Activated CD4-positive, alpha-beta T cell treated with anti-CD3 and anti-CD28 coated beads, Interleukin-2, amount 50 U/mL, for 16 hours (primary cell): ENCODE results near the gene RNASE7.
"Not testable (repeated sequence)": the region's sequence is repeated elsewhere in the genome, so short reads cannot be mapped to it uniquely, and the experiment has no call there.

Experiments used
- DNase-seq: peaks from one replicate; pipeline ENCODE4 v3.0.0-alpha.2; 2020

The RNASE7 gene

GRCh38 chr14:21041676-21042433, at the start of gene RNASE7:
TSS of gene RNASE7 (plus strand) at chr14:21042362. CDS start at chr14:21042993, 631 bp downstream.
- DNase-seq: no peak

DNA sequence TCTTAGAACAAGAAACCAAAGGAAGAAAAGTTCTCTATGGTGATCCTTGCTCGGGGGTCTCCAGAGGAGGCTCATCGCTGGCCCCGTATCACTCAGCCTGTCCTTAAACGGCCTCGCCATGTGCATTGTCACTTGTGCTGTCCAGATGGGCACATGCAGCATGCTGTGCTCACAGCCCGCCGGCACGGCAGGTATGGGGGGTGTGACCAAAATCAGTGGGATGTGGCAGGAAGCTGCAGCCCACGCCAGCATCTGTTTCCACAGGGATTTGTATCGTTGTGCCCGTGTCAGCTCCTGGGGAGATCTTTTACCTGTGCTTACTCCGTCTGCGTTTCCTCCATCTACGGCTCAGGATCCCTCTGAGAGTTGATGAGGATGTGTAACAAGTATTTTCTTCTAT, 45.6 kb upstream of the RNASE7 start:
- no peak for DNase-seq

- no peak for DNase-seq
These were observed 45.0 kb upstream of the RNASE7 start for GRCh38 chr14:20997115-20997514.

- no peak for DNase-seq
These were observed 44.6 kb upstream of the RNASE7 start for GRCh38 chr14:20997564-20997963.

DNA sequence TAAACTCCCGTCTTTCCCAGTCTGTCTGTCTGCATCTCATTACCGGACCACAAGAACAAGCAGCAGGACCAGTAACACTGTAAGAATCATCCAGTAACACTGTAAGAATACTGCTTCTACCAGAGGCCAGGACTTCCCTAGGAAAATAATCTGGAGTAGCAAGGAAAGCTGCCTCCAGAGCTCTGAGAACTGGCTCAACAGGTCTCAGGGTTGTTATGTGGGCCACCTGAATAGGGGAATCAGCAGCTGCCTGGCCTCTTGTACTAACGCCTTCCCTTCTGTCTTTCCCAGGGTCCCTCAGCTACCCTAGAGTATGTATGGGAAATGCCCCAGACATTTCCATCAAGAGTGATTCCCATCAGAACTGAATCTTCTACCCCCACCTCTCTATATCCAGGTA, 44.0 kb upstream of the RNASE7 start:
- no peak for DNase-seq

DNA sequence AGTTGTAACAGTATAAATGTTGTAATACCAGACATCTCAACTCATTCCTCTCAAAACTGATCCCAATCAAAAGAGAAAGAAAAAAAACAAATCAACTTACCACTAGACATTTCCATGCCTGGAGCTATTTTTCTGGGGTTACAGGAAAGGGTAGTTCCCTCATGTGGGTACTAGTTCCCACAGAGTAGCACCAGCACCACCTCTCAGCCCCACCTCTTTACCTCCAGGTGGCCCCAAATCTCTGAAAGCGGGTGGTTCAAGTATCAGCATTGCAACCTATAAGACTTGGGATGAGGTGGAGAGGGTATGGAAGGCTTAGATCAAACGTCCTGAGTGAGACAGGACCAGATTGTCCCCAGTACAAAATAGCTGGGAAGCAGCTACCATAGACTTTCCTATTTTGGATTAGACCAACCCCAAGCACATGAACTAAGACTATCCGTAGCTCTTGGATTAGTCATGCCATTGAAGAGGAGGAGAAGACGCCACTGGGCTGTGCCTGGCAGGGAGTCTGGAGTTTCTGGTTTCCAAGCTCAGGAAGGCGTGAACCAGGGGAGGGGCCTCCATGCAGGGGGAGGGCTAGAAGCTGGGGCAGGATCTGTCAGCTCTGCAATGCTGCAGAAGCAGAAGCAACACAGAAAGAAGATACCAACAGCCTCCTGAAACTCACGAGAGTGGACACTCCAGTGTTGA, 43.3 kb upstream of the RNASE7 start, which contains the start of gene SLC39A2:
SLC39A2 (plus strand) TSS at position 620 of the 693 bp plus-strand sequence. CDS start 154 bp downstream, outside the sequence.
- no peak for DNase-seq

- DNase-seq: no peak
These were observed 42.6 kb upstream of the RNASE7 start for GRCh38 chr14:20999591-20999990.

- no peak for DNase-seq
These were observed 40.9 kb upstream of the RNASE7 start for GRCh38 chr14:21001218-21001617.

DNA sequence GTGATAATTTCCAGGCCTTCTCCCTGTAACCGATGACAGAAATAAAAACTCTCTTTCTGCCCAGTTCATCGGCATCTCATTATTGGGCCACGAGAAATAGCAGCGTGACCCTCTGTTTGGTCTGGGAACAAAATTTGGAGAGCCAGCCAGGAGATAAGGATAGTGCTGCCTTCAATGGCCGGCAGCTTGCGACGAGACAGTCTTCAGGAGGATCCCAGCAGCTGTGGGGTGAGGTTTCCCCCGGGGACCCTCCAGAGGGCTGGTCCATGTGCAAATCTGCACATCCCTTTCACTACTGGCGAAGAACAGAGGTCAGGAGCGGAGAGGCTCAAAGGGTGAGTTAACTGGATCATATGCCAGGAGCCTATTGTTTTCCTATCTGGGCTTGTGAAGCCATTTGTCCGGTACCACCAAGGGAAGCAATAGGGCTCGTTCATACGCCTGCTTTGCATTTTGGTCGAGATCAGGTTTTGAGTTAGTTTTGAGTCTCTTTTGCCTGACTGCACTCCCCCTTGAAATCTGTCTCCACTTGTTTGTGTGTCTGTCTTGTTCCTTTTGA, 38.3 kb upstream of the RNASE7 start:
- no peak for DNase-seq

GRCh38 chr14:21009721-21010120, 32.4 kb upstream of the RNASE7 start:
- not testable (repeated sequence) for DNase-seq

GRCh38 chr14:21011136-21011535, 31.0 kb upstream of the RNASE7 start:
- DNase-seq: no peak

- peak; percentile 72 for DNase-seq
These were observed 27.4 kb upstream of the RNASE7 start for GRCh38 chr14:21014761-21015190.

DNA sequence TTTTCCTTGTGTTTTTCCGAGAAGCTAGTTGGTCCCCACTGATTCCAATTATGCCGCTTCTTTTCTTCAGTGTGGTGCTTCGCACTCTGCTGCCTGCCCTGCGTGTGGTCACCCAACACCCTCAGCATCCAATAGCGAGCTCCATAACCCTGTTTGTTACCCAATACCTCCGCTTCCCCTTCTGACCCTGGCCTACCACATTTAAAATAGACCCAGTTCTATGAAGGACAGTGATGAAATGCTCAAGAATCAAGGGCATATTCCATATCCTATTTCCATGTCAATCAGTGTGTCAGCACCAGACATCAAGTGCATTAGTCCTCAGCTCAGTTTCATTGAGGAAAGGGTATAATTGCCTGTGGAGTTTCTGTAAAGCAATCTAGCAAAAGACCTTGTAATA, 26.9 kb upstream of the RNASE7 start:
- no peak for DNase-seq

DNA sequence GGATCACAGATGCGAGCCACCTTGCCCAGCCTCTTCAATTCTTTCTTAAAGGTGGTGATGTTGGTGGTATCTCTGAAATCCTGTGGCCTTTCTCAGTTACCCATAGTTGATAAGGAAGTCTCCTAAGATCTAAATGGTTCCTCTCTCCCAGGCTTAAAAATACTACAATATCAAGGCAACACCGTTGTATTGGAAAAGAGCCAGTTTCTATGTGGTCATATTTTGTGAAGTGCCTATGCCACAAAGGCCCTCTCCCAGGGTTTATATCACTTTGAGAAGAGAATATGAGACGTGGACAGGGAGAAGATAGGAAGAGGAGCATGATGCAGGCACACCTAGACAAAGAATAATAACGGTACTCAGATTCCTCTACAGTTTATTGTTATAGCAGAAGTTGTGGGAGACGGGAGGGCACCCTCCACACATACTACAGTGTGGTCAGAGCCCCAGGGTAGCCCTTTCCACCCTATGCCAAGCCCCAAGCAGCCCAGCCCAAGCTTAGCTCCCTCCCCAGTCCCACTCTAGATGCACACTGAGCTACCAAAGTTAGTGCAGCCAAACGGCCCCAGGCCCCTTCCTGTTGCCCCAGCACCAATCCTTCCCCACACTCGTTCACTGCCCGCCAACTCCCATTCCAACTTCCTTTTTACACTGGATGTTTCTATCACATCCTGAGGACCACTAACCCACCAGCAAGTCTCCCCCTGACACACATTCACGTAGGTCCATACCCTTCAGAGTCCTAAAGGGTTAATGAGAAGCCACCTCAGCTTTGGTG, 25.6 kb upstream of the RNASE7 start:
- DNase-seq: no peak

DNA sequence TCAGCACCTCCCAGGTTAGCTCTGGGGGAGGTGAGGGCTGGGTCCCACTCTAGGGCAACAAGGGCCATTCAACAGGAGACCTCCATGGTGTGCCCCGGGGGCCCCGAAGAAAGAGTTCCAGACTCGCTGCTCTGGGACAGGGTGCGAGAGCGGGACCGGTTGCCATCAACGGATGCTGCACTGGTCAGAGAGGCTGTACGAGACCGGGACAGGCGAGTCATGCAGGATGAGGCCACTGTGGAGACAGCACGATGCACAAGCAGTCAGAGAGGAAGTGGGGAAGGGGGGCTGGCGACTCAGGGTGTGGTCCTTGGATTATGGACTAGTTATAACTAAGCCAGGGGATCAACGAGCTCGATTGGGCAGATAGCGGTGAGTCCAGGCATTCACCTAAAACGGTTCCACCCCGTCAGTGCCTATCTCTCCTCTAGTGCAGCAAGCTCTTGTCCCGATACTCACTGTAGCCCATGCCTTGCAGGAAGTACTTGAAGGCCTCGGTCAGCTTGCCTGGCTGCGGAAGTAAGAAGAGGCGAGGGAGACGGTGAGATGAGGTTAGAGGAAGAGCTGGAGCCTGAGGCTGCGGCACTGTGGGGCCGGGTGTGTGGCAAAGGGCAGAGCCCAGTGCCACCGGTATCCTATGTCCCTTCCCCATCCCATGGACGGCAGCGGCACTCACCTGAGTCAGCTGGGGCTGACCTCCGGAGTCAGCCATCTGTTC, 24.5 kb upstream of the RNASE7 start:
- no peak for DNase-seq

DNA sequence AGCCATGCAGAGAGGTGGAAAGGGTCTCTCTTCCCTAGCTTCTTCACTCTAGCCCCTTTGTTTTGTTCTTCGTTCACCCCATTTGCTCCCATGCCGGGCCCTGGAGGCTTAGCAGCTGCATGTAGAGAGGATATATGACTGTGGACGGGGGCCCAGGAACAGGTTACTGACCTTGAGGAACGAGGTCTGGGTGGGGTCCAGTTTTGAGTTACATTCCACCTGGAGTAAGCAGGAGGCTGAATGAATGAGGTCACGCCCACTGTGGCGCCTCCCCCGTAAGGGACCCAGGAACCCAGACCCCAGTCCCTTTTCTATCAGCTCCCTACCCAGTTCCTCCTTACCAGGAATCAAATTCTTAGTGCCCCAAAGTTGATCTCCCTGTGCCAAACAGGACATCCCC, 23.9 kb upstream of the RNASE7 start:
- no peak for DNase-seq

GRCh38 chr14:21018781-21019180, 23.4 kb upstream of the RNASE7 start:
- no peak for DNase-seq

- DNase-seq: no peak
These were observed 22.8 kb upstream of the RNASE7 start for GRCh38 chr14:21019366-21019765.

- DNase-seq: no peak
These were observed 21.1 kb upstream of the RNASE7 start for GRCh38 chr14:21020977-21021545.

DNA sequence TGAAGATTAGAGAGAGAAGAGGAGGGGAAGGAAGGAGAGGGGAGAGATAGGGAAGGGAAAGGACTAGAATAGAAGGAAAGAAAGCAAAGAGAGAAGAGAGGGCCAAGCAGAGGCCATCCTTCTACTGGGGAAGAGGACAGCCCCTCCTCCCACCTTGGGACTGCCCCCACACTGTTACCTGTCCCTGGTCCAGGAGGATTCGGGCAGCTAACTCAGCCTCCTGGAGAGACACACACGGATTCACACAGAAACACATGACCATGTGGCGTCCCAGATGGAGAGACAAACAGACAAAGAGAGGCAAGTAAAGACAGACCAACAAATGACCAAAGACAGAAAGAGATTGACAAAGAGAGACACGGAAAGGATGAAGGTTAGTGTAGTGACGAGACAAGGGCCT, 19.5 kb upstream of the RNASE7 start:
- no peak for DNase-seq

- DNase-seq: no peak
These were observed 19.0 kb upstream of the RNASE7 start for GRCh38 chr14:21023174-21023573.
